Endothelial cell of umbilical vein (primary cell): ENCODE measurements around the gene ASIC4. TPM values are rescaled to one million over a fixed set of nuclear protein-coding genes. Genes with fewer than 3 reads are reported as not detected.

Source experiments
- BruUV-seq: library from RNA; stranded (reverse); fragments of 400-500 nt; replicated peaks from 2 replicates; lab custom pipeline; 2021; lab: Mats Ljungman, UMichigan
- CTCF ChIA-PET: fragments of 300-600, 350-600 bp; sonication (Branson Sonifier 250); formaldehyde crosslinking; loops from one replicate; lab custom pipeline; 2021; ENCODE audit warnings: antibody characterized with exemption, inconsistent platforms; lab: Charles Lee
- POLR2A ChIA-PET: fragments of 300-600, 350-600 bp; sonication (Branson Sonifier 250); formaldehyde crosslinking; loops from one replicate; lab custom pipeline; 2021; ENCODE audit warnings: antibody characterized with exemption, inconsistent platforms; lab: Charles Lee
- DNase-seq: peaks from one replicate; pipeline ENCODE4 v3.0.0-alpha.2; 2011; ENCODE audit warnings: low read depth, low spot score
- FAIRE-seq: peaks from 2 replicates; lab custom pipeline; 2011; peaks lifted over from hg19 to GRCh38; lab: Jason Lieb, UNC
- H2AFZ ChIP-seq: 2 replicates; pipeline ENCODE4 v1.6.0; 2012; ENCODE audit warnings: low read depth, low read length, control low read depth, inconsistent platforms
- H3K27ac ChIP-seq: 2 replicates; pipeline ENCODE4 v1.5.1; 2011; ENCODE audit warnings: low read depth, mild to moderate bottlenecking, control low read depth, low read length, moderate library complexity; ENCODE audit not compliant: insufficient read depth
- H3K27me3 ChIP-seq, 2 experiments: 2 replicates each; pipeline versions ENCODE4 v1.6.0 to v1.6.1; 2011; ENCODE audit warnings: low read length in 2 of 2, mixed read lengths in 1 of 2; ENCODE audit not compliant: control insufficient read depth in 2 of 2, insufficient read depth in 2 of 2
- H3K36me3 ChIP-seq, 2 experiments: 2 replicates in 1 of 2; 3 replicates in 1 of 2; pipeline ENCODE4 v1.5.1; 2011; ENCODE audit warnings: low read length in 2 of 2, mild to moderate bottlenecking in 1 of 2, moderate library complexity in 1 of 2; ENCODE audit not compliant: control insufficient read depth in 2 of 2, insufficient read depth in 2 of 2; ENCODE audit errors: extremely low read depth in 1 of 2
- H3K4me1 ChIP-seq: 3 replicates; pipeline ENCODE4 v1.5.1; 2011; ENCODE audit warnings: mild to moderate bottlenecking, low read length; ENCODE audit not compliant: control insufficient read depth, insufficient read depth; ENCODE audit errors: extremely low read depth
- H3K4me2 ChIP-seq: 2 replicates; pipeline ENCODE4 v1.6.1; 2011; ENCODE audit warnings: low read length, control low read depth, mixed read lengths; ENCODE audit not compliant: insufficient read depth
- H3K4me3 ChIP-seq, 3 experiments: fragments of 200-600 bp in 1 of 3; sonication (generic), shearing (Covaris generic) in 1 of 3; replicated peaks in 1 of 3; 2 replicates each; pipeline ENCODE4 v1.5.1; 2011 to 2016; ENCODE audit warnings: control low read depth in 3 of 3, low read length in 3 of 3, mild to moderate bottlenecking in 2 of 3, inconsistent platforms in 1 of 3, low read depth in 1 of 3, moderate library complexity in 1 of 3; ENCODE audit not compliant: insufficient read depth in 1 of 3
- H3K79me2 ChIP-seq: 2 replicates; pipeline ENCODE4 v1.6.0; 2012; ENCODE audit warnings: low read length, inconsistent platforms; ENCODE audit not compliant: control insufficient read depth, insufficient read depth
- H3K9ac ChIP-seq: replicated peaks from 2 replicates; pipeline ENCODE3; 2011; ENCODE audit warnings: low read length, control low read depth; ENCODE audit not compliant: insufficient read depth; ENCODE audit errors: extremely low read depth
- H3K9me1 ChIP-seq: replicated peaks from 3 replicates; pipeline ENCODE4 v1.6.0; 2011; ENCODE audit warnings: mild to moderate bottlenecking, low read length; ENCODE audit not compliant: control insufficient read depth, insufficient read depth; ENCODE audit errors: extremely low read depth
- H3K9me3 ChIP-seq: replicated peaks from 2 replicates; pipeline ENCODE4 v1.5.1; 2012; ENCODE audit warnings: low read length, inconsistent platforms; ENCODE audit not compliant: control insufficient read depth, insufficient read depth
- H4K20me1 ChIP-seq: replicated peaks from 2 replicates; pipeline ENCODE3; 2011; ENCODE audit warnings: mild to moderate bottlenecking, low read length; ENCODE audit not compliant: control insufficient read depth, insufficient read depth; ENCODE audit errors: extremely low read depth
- CTCF ChIP-seq, 2 donors: IDR thresholded peaks; 1 replicate in 1 of 2; 2 replicates in 1 of 2; pipeline ENCODE4 v1.5.1; 2011; ENCODE audit warnings: low read length in 2 of 2, mild to moderate bottlenecking in 2 of 2, moderate library complexity in 2 of 2, control low read depth in 1 of 2, inconsistent platforms in 1 of 2, low read depth in 1 of 2; ENCODE audit not compliant: insufficient read depth in 1 of 2; ENCODE audit errors: extremely low read depth in 1 of 2
- FOS ChIP-seq: IDR thresholded peaks from 2 replicates; pipeline ENCODE4 v1.6.1; 2011; ENCODE audit warnings: mild to moderate bottlenecking, low read length, moderate library complexity, borderline replicate concordance; ENCODE audit not compliant: insufficient read depth
- GATA2 ChIP-seq: IDR thresholded peaks from 2 replicates; pipeline ENCODE4 v1.7.0; 2011; ENCODE audit warnings: low read depth, mild to moderate bottlenecking, moderate library complexity, mixed read lengths, low read length; ENCODE audit not compliant: insufficient read length, insufficient read depth
- JUN ChIP-seq: IDR thresholded peaks from 2 replicates; pipeline ENCODE4 v1.6.1; 2011; ENCODE audit warnings: borderline replicate concordance, low read depth; ENCODE audit not compliant: insufficient read length, insufficient read depth
- MYC ChIP-seq: IDR thresholded peaks from one replicate; pipeline ENCODE4 v1.6.1; 2011; ENCODE audit warnings: mild to moderate bottlenecking, low read depth, low read length
- POLR2A ChIP-seq: IDR thresholded peaks from 2 replicates; pipeline ENCODE4 v1.6.1; 2012; ENCODE audit warnings: low read depth, mild to moderate bottlenecking, control low read depth, low read length
- POLR2AphosphoS5 ChIP-seq: IDR thresholded peaks from 2 replicates; pipeline ENCODE4 v1.6.1; 2012; ENCODE audit warnings: low read depth, mild to moderate bottlenecking, control low read depth, low read length, moderate library complexity; ENCODE audit not compliant: insufficient read depth
- dilution Hi-C: fragments of 300-500 bp; cut with MboI; formaldehyde crosslinking; loops from one replicate; pipeline ENCODE4 v1.15.0; 2019; ENCODE audit warnings: low sequenced_read_pairs; ENCODE audit not compliant: extremely low pct_ligation_motif_present
- intact Hi-C: fragments of 100-400 bp; cut with micrococcal nuclease; formaldehyde crosslinking; loops from one replicate; pipeline ENCODE4 v1.10.0; 2022
- polyA plus RNA-seq, 4 experiments: library from polyadenylated mRNA; depleted of rRNA in 3 of 4; stranded (reverse) in 3 of 4; unstranded in 1 of 4; fragments of >200 nt; gene quantifications; 2 replicates each; pipeline versions ENCODE4 v1.2.1 to v1.2.3, GENCODE V29; 2011 to 2012; ENCODE audit warnings: missing spikeins in 1 of 4
- total RNA-seq: library from RNA; stranded (reverse); gene quantifications from 2 replicates; pipeline ENCODE4 v1.2.3, GENCODE V29; 2021

The ASIC4 gene
- total and polyA plus RNA-seq, 2 donors (not counting 3 experiments of a cell fraction or from before 2014, with no cell fraction given): not detected

GRCh38 chr2:219506153-219506801, 8.0 kb upstream of the ASIC4 start:
- Histone ChIP-seq H3K27ac (no peak overlapping the region), H3K4me3 (no peak overlapping the region), H3K9me1 (no peaks in the 10 kb centered on the region), H3K9me3 (no peaks in the 10 kb centered on the region), H3K27me3 (peaks cover 10 to 12% of the 10 kb centered on the region in 2 experiments), H3K4me2 (no peak overlapping the region), H3K9ac (no peak overlapping the region), H3K79me2 (no peaks in the 10 kb centered on the region), H4K20me1 (no peaks in the 10 kb centered on the region), H2AFZ (no peak overlapping the region), H3K36me3 (peaks cover 0 to 28% of the 10 kb centered on the region in 2 experiments), H3K4me1 (no peaks in the 10 kb centered on the region)
- DNase-seq (no peak), FAIRE-seq (no peak)
- intact Hi-C loops: no loop called here
- no TSS peak for BruUV-seq
- POLR2A ChIA-PET: no interaction called here
- CTCF ChIA-PET: interaction anchor here (4.1 to 5.0 kb wide), 3 partner anchors 9 to 23 kb away, joined by 67 to 151 read pairs (median 99); partner anchors contain the start of gene GMPPA
- dilution Hi-C loops: no loop called here
- TF ChIP-seq POLR2A (no peak), GATA2 (no peak), FOS (no peak), POLR2AphosphoS5 (no peak), JUN (no peak), MYC (no peak), CTCF (IDR thresholded peaks at IDR 0.05; ENCODE audit: extremely low read depth in 1 of 2, insufficient read depth in 1 of 2, low read depth in 1 of 2, low read length in 2 of 2) (no peak)
